HG02763 (cell line): Measurements from ENCODE around the gene METTL26.
A peak's percentile ranks its signal among the peaks of the same experiment; 100 is the strongest.

ENCODE experiments used
- ATAC-seq: cut with Tn5 transposase; IDR thresholded peaks from one replicate; pipeline ENCODE4 v1.9.1; 2021; ENCODE audit warnings: mild to moderate bottlenecking, moderate library complexity; ENCODE audit not compliant: unreplicated experiment

The METTL26 gene

DNA sequence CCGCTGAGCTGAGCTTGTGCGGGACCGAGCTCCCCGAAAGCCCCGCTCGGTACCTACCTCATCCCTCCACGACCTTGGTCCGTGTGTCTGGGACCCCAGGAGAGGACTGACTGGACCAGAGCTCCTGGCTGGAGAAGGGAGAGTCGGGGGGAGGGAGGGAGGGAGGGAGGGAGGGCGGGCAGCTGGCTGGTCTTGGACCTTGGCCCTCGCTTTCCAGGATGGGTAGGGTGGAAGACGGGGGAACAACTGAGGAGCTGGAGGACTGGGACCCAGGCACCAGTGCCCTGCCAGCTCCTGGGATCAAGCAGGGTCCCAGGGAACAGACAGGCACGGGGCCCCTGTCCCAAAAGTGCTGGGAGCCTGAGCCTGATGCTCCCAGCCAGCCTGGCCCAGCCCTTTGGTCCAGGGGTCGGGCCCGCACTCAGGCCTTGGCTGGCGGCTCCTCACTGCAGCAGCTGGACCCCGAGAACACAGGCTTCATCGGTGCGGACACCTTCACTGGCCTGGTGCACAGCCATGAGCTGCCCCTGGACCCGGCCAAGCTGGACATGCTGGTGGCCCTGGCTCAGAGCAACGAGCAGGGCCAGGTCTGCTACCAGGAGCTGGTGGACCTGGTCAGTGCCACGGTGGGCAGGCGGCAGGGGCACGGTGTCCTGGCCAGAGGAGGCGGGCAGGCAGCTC lies 39.9 kb upstream of the METTL26 start:
- no peak for ATAC-seq

DNA sequence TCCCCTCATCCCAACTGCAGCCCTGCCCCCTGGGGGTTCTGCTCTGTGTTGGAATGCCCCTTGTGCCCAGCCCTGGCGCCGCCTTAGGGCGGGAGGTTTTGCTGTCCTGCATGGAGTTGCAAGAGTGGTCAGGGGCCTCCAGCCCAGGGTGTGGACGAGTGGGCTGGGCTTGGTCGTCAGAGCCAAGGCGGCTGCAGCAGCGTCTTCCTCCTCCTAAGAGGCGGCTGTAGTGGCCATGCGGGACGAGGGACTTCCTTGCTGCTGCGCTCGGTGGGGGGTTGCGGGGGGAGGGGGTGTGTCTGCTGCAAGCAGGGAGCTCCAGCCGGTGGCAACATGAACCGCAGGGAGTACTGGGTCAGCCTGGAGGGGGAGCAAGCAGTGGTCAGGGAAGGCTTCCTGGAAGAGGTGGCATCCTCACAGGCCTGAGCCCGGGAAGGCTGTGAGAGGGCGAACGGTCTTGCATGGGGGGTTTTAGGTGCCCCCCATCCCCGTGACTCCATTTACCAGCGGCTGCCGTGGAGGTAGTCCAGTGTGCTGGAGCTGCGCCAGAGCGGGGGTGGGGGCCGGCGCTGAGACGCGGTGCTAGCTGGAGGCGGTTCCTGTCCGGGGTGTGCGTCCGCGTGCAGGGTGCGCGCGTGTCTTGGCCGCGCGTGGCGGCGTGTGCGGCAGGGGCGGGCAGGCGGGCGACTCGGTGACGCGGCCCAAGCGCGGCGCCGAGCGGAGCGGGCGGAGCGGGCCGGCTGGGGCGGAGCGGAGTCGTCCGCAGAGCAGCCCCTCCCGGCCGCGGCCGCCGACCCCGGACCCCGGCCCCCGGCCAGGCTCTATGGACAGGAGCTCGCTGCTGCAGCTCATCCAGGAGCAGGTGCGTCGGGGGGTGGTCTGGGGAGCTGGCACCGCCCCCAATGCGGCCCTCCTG lies 39.1 kb upstream of the METTL26 start, which contains the start of gene RHBDL1:
Gene RHBDL1, plus strand, starts transcription at position 704 of the 916 bp plus-strand sequence. Its CDS starts 120 bp downstream, at position 824.
- no peak for ATAC-seq

DNA sequence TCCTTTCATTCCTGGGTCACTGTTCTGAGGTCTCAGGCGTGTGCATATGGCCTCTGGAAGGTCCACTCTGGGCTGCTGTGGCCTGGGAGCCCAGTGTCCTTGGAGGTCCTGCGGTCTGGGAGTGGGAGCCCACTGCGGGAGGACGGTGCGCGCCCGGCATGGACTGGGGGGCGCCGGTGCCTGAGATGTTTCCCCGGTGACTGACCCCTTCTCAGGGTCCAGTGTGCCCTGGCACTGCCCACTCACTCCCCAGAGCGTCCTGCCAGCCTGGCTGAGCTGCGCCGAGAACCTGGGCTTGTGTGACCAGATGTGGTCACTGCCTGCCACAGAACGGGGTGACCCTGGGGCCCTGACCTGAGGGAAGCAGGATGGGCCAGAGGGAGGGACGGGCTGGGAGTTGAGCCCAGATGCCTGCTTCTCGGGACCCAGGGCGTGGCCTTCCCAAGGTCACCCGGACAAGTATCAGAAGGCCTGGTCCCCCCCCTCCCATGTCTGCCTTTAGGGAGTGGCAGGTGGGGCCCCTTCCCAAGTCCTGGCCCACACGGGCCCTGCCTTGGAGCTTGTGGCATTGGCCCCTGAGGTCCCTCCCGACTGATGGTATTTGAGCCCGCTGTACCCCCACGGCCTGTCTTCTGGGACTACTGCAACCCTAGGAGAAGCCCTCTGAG lies 38.2 kb upstream of the METTL26 start:
- ATAC-seq = no peak

DNA sequence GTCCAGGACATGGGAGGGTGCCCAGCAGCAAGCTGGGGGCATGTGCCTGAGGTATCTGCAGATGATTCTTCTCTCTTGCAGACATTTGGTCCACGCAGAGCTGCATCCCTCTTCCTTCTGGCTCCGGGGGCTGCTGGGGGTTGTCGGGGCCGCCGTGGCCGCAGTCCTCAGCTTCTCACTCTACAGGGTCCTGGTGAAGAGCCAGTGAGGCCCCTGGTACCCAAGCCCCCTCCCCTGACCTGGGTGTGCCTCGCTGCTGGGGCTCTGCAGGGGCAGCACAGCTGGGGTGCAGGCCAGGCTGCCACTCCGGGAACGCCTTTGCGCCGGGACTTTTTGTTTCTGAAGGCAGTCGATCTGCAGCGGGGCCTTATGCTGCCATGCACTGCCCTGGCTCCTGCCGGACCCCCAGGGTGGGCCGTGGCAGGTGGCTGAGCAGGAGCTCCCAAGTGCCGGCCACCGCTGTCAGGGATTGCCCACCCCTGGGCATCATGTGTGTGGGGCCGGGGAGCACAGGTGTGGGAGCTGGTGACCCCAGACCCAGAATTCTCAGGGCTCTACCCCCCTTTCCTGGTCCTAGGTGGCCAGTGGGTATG lies 37.4 kb upstream of the METTL26 start:
- no peak for ATAC-seq

GRCh38 chr16:672851-673250 lies 36.7 kb upstream of the METTL26 start:
- no peak for ATAC-seq

DNA sequence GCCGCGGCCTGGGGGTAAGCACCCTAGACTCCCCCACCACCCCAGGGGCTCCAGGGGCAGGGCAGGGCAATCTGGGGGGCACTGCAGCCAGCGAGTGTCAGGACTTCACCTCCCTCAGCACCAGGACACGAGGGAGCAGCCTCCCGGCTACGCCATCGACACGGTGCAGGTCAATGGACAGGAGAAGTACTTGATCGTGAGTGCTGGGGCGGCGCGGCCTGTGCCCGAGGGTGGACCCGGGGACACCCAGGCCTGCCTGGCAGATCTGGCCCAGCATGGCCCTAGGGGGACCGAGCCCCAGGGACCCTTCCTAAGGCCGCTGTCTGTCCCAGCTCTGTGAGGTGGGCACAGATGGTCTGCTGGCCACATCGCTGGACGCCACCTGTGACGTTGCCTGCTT lies 36.3 kb upstream of the METTL26 start:
- ATAC-seq = no peak

DNA sequence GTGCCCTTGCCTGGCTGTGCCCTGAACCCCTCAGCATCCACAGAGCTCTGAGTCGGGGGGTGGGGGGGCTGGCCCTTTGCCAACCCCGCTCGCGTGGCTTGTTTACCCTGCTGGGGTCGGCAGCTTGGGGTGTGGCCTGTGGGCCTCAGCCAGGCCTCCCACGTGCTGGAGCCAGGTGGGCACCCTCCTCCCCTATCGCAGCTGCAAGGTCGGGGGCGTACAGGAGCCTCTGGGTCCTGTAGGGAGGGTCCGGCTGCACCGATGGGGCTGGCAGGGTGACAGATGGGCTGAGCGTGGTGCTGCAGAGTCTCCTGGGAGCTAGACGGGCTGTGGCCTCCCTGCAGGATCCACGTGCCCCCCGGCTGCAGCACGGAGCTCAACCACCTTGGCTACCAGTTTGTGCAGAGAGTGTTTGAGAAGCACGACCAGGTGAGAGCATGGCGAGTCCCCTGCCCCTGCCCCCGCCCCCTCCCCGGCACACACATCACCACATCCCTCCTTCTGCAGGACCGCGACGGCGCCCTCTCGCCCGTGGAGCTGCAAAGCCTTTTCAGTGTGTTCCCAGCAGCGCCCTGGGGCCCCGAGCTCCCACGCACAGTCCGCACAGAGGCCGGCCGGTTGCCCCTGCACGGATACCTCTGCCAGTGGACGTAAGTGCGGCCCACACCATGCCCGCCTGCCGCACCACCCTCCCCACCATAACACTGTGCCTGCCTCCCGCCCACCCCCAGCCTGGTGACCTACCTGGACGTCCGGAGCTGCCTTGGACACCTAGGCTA lies 35.4 kb upstream of the METTL26 start:
- ATAC-seq = no peak

GRCh38 chr16:670485-671352 lies 34.6 kb upstream of the METTL26 start:
- no peak for ATAC-seq

DNA sequence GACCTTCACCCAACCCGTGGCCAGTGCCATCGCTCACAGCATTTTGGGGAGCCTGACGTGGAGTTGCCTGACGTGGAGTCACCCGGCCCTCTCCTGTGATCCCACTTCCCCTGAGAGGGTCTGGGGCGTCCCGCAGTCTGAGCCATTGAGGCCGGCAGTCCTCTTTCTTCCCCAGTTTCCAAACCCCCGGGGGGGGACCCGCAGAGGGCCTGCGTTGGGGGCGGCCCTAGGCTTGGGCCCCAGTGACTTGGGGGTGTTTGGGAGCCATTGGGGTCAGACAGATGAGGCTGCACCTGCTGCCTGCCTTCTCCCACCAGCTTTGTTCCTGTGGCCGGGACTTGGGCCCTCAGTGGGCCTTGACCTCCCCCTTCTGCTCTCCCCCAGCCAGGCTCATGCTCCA lies 33.6 kb upstream of the METTL26 start:
- no peak for ATAC-seq

DNA sequence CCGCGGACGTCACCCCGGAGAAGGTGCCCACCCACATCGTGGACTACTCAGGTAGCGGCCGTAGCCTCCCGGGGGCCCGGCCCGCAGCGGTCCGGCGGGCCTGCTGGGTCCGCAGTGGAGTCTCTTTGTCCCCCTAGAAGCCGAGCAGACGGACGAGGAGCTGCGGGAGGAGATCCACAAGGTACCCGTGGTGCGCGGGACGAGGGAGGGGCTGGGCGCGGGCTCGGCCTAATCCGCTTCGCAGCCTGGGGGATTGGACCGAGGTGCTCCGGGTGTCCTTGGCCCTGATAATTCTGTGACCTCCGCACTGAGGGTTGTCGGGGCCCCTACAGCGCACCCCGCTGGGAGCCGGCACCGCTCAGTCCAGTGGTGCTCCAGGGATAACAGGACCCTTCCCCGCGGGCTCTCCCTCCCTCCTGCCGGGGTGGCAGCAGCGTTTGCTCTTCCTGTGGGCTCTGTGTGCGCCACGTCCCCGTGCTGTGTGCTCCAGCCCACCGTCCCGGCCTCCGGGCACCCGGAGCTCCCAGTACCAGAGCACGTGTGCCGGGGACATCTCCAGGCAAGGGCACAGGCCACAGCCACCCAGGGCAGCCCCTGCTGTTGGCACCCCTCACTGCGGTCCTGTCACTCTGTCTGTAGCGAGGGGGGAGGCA lies 32.5 kb upstream of the METTL26 start:
- no peak for ATAC-seq

GRCh38 chr16:667780-668518 lies 31.8 kb upstream of the METTL26 start, which contains the start of gene RHOT2:
Gene RHOT2 (plus strand): TSS chr16:668132. CDS start chr16:668200, 68 bp downstream.
- peak; percentile 82 for ATAC-seq

DNA sequence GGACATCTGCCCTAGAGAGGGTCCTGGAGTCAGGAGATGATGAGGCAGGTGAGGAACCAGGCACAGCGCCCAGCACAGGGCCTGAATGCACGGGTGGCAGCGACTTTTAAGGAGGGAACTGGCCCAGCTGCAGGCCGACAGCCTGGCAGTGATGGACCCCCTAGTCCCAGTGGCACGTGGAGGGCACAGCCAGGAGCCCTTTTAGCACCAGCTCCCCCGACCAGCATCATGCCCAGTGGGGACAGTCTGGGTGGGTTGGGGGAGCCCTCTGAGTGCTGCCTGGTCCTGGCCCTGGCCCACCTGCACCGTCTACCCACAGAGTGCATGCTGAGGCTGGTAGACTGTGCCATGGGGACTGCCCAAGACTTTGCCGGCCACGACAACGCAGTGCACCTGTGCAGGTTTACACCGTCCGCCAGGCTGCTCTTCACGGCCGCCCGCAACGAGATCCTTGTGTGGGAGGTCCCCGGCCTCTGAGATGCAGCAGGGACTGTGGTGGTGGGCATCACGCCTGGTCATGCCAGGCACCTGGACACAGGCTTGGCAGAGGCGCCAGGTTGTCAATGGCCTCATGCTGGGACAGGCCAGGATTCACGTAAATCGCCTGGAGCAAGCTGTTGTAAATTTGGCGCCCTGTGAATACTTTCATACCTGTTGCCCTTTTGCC lies 31.1 kb upstream of the METTL26 start:
- no peak for ATAC-seq

- ATAC-seq = no peak
Observed at GRCh38 chr16:666572-666971, 30.5 kb upstream of the METTL26 start.

GRCh38 chr16:662597-662996 lies 26.5 kb upstream of the METTL26 start:
- no peak for ATAC-seq

DNA sequence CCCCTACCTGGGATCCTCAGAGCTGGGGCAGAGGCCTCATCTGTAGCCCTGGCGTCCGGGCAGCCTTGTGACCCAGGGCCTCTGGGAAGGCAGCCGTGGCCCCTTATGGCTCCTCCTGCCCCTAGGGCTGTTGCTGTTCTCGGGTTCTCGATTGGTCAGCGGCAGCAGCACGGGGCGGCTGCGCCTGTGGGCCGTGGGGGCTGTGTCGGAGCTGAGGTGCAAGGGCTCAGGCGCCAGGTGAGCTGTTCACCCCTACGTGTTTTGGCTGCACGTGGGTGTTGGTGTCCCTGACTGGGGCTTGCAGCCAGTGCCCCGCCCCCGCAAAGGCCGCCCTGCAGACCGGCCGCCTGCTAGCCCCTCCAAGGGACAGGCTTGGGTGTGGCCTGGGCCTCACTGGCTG lies 26.0 kb upstream of the METTL26 start:
- no peak for ATAC-seq

DNA sequence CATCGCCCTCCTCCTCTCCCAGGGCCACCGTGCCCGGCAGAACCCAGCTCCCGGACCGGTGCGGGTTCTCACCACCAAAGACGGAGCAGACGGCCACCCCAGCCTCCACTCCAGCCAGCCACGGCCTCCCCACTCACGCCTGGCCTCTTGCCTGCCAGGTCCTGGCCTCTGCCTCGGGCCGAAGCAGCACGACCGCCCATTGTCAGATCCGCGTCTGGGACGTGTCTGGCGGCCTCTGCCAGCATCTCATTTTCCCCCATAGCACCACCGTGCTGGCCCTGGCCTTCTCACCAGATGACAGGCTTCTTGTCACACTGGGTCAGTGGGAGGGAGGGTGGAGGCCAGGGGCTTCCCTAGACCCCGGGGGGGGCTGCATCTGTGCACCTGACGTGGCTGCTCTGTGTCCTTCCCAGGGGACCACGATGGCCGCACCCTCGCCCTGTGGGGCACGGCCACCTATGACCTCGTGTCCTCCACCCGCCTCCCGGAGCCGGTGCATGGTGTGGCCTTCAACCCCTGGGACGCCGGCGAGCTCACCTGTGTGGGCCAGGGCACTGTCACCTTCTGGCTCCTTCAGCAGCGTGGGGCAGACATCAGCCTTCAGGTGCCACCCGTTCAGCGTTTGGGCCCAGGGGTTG lies 25.2 kb upstream of the METTL26 start:
- no peak for ATAC-seq
